Colonic mucosa (tissue), 4 donors: Measurements from ENCODE around the gene MDM4. TPM values are rescaled to one million over a fixed set of nuclear protein-coding genes. Genes with fewer than 3 reads are reported as not detected.
"Not testable (repeated sequence)": the region's sequence is repeated elsewhere in the genome, so short reads cannot be mapped to it uniquely, and the experiment has no call there.

ENCODE experiments used
- DNase-seq: peaks from one replicate; pipeline ENCODE4 v3.0.0-alpha.2; 2020
- H3K27ac ChIP-seq: fragments of 200-600 bp; one replicate; pipeline ENCODE4 v1.8.0; 2021
- H3K27me3 ChIP-seq: fragments of 200-600 bp; one replicate; pipeline ENCODE4 v1.8.0; 2021
- H3K36me3 ChIP-seq: fragments of 200-600 bp; one replicate; pipeline ENCODE4 v1.8.0; 2021
- H3K4me1 ChIP-seq: fragments of 200-600 bp; one replicate; pipeline ENCODE4 v1.8.0; 2021; ENCODE audit warnings: mild to moderate bottlenecking
- H3K4me3 ChIP-seq: fragments of 200-600 bp; one replicate; pipeline ENCODE4 v1.8.0; 2021
- H3K9ac ChIP-seq, 2 donors: one replicate each; pipeline ENCODE4 v1.7.0; 2013; ENCODE audit warnings: control low read depth in 2 of 2, low read depth in 2 of 2, low read length in 2 of 2
- H3K9me3 ChIP-seq: fragments of 200-600 bp; one replicate; pipeline ENCODE4 v1.8.0; 2021
- intact Hi-C: fragments of 100-400 bp; cut with DNase I; formaldehyde crosslinking; loops from one replicate; pipeline ENCODE4 v1.14.1; 2022
- total RNA-seq, 2 donors: library from RNA; stranded (reverse); fragmentation: NEBNext Ultra II Directional in 1 of 2; extraction: Animal tissue kit (Norgen Biotek cat#: 25700) in 1 of 2; gene quantifications; one replicate each; pipeline ENCODE4 v1.2.1, GENCODE V29; 2021
- TF ChIP-seq, protein P1 (sequence below): fragments of 200-600 bp; IDR thresholded peaks from one replicate; pipeline ENCODE4 v1.8.0; 2022; ENCODE audit warnings: antibody characterized with exemption, mild to moderate bottlenecking
- donor health status: healthy.
- donor health status: DM: no; HTN: no; CAD: no.
- donor health status: DM: no; HTN: no; CAD: no.

The MDM4 gene
- total RNA-seq, 2 donors from 2014 or later = 43.7 to 49.8 TPM

GRCh38 chr1:204556458-204557052 lies 40.3 kb downstream of the MDM4 start:
- H3K27ac ChIP-seq = no peak overlapping the region
- no peaks in the 10 kb centered on the region for H3K27me3 ChIP-seq
- no peaks in the 10 kb centered on the region for H3K36me3 ChIP-seq
- no peaks in the 10 kb centered on the region for H3K4me1 ChIP-seq
- DNase-seq = no peak
- no peak overlapping the region for H3K4me3 ChIP-seq
- TF ChIP-seq, protein P1, sequence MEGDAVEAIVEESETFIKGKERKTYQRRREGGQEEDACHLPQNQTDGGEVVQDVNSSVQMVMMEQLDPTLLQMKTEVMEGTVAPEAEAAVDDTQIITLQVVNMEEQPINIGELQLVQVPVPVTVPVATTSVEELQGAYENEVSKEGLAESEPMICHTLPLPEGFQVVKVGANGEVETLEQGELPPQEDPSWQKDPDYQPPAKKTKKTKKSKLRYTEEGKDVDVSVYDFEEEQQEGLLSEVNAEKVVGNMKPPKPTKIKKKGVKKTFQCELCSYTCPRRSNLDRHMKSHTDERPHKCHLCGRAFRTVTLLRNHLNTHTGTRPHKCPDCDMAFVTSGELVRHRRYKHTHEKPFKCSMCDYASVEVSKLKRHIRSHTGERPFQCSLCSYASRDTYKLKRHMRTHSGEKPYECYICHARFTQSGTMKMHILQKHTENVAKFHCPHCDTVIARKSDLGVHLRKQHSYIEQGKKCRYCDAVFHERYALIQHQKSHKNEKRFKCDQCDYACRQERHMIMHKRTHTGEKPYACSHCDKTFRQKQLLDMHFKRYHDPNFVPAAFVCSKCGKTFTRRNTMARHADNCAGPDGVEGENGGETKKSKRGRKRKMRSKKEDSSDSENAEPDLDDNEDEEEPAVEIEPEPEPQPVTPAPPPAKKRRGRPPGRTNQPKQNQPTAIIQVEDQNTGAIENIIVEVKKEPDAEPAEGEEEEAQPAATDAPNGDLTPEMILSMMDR = no peak
- no peaks in the 10 kb centered on the region for H3K9me3 ChIP-seq
- intact Hi-C loops = no loop called here
- no peak overlapping the region for H3K9ac ChIP-seq

DNA sequence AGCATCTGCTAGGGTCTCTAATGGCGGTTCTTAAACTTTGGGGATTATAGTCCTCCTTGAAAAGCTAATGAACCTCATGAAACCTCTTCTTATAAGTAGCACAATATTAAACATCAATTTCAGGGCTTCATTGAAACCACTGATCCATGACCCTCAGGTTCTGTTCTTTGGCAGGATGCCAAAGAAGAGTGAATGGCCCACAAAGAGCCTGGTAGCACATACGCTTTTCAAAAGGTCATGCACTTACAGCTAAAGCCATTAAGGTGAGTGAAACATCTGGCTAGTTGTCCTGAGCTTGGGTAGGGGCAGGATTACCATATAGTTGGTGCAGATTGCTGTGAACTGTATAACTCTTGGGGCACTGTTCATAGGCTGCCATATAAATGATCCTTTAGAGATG lies 42.3 kb downstream of the MDM4 start:
- no peaks in the 10 kb centered on the region for H3K27me3 ChIP-seq
- no peaks in the 10 kb centered on the region for H3K4me1 ChIP-seq
- intact Hi-C loops = no loop called here
- H3K9ac ChIP-seq = no peak overlapping the region
- TF ChIP-seq, protein P1 = no peak
- DNase-seq = no peak
- no peaks in the 10 kb centered on the region for H3K36me3 ChIP-seq
- no peak overlapping the region for H3K27ac ChIP-seq
- H3K9me3 ChIP-seq = no peaks in the 10 kb centered on the region
- no peak overlapping the region for H3K4me3 ChIP-seq

DNA sequence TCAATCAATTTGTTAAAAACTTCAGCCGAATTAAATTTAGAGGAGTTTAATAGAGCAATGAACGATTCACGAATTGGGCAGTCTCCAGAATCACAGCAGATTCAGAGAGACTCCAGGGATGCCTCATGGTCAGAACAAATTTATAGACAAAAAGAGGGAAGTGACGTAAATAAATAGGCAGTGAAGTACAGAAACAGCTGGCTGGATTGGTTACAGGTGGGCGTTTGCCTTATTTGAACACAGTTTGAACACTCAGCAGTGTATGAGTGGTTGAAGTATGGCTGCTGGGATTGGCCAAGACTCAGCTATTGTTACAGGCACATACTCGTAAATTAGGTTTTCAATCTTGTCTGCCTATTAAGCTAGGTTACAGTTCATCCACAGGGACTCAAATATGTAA lies 43.8 kb downstream of the MDM4 start:
- not testable (repeated sequence) for H3K27me3 ChIP-seq, H3K36me3 ChIP-seq, H3K27ac ChIP-seq, H3K9ac ChIP-seq, H3K4me3 ChIP-seq, H3K4me1 ChIP-seq, DNase-seq, H3K9me3 ChIP-seq
- intact Hi-C loops = loop anchor here (10.0 kb wide), 1 partner anchor 385 kb away; no protein-coding TSS in a partner anchor

- Histone ChIP-seq H3K27ac (no peak overlapping the region), H3K36me3 (no peaks in the 10 kb centered on the region), H3K9me3 (no peaks in the 10 kb centered on the region), H3K27me3 (no peaks in the 10 kb centered on the region), H3K9ac (no peak overlapping the region), H3K4me3 (no peak overlapping the region), H3K4me1 (no peaks in the 10 kb centered on the region)
- TF ChIP-seq, protein P1 = no peak
- no peak for DNase-seq
- intact Hi-C loops = loop anchor here (10.0 kb wide), 1 partner anchor 384 kb away; no protein-coding TSS in a partner anchor
Observed at GRCh38 chr1:204560590-204561150, 44.5 kb downstream of the MDM4 start.

- TF ChIP-seq, protein P1 = no peak
- Histone ChIP-seq H3K9ac (no peak overlapping the region), H3K4me3 (no peak overlapping the region), H3K27ac (no peak overlapping the region), H3K4me1 (no peaks in the 10 kb centered on the region), H3K36me3 (no peaks in the 10 kb centered on the region), H3K9me3 (no peaks in the 10 kb centered on the region), H3K27me3 (no peaks in the 10 kb centered on the region)
- intact Hi-C loops = loop anchor here (10.0 kb wide), 1 partner anchor 382 kb away; no protein-coding TSS in a partner anchor
- DNase-seq = no peak
Observed at GRCh38 chr1:204562075-204562990, 46.1 kb downstream of the MDM4 start.
